Hair follicular keratinocyte (primary cell): ENCODE results near the gene TNFSF11. TPM values are rescaled to one million over a fixed set of nuclear protein-coding genes. Genes with fewer than 3 reads are reported as not detected.

Experiments used
- total RNA-seq: library from RNA; depleted of rRNA; stranded (reverse); fragments of >200 nt; gene quantifications from 2 replicates; pipeline ENCODE4 v1.2.3, GENCODE V29; 2015

Gene TNFSF11
- total RNA-seq, result not detected in 2 replicates

GRCh38 chr13:42574011-42574410, at the start of gene TNFSF11:
TNFSF11 (plus strand) TSS chr13:42574152; CDS start chr13:42574304, 152 bp downstream.

Other genes with a start within 250 kb of the TNFSF11 start
- not detected in 2 replicates for gene FAM216B, start 207.4 kb downstream of the TNFSF11 start, total RNA-seq